CD4-positive, CD25-positive, alpha-beta regulatory T cell (primary cell): ENCODE data around the gene ASB1. TPM values are rescaled to one million over a fixed set of nuclear protein-coding genes. Genes with fewer than 3 reads are reported as not detected.

ENCODE experiments used
- ATAC-seq, 2 donors: fragments of 150-1000 bp; cut with Tn5 transposase; one replicate each; pipeline ENCODE4 v1.10.0; 2021; ENCODE audit warnings: low read depth in 2 of 2, moderate number of reproducible peaks in 2 of 2, moderate library complexity in 1 of 2
- DNase-seq, 3 donors: peaks; one replicate each; pipeline versions ENCODE4 v3.0.0 to v3.0.0-alpha.2; 2012 to 2022; ENCODE audit warnings: mixed read lengths in 1 of 3
- H3K27ac ChIP-seq: one replicate; pipeline ENCODE4 v1.7.0; 2013; ENCODE audit warnings: mild to moderate bottlenecking, low read length; ENCODE audit not compliant: insufficient read depth, poor library complexity, severe bottlenecking
- H3K27me3 ChIP-seq: one replicate; pipeline ENCODE4 v1.7.0; 2013; ENCODE audit warnings: low read length; ENCODE audit not compliant: control insufficient read depth, insufficient read depth
- H3K36me3 ChIP-seq: one replicate; pipeline ENCODE4 v1.7.0; 2013; ENCODE audit warnings: mild to moderate bottlenecking, low read length, moderate library complexity; ENCODE audit not compliant: control insufficient read depth, insufficient read depth
- H3K4me1 ChIP-seq: 2 replicates; pipeline ENCODE4 v1.7.0; 2013; ENCODE audit warnings: mild to moderate bottlenecking, low read length; ENCODE audit not compliant: insufficient read depth, control insufficient read depth, poor library complexity, severe bottlenecking
- H3K4me3 ChIP-seq: one replicate; pipeline ENCODE4 v1.7.0; 2013; ENCODE audit warnings: low read depth, mild to moderate bottlenecking, low read length, moderate library complexity
- H3K9me3 ChIP-seq, 2 experiments: 1 replicate in 1 of 2; 2 replicates in 1 of 2; pipeline ENCODE4 v1.7.0; 2013; ENCODE audit warnings: low read length in 2 of 2, mild to moderate bottlenecking in 1 of 2, moderate library complexity in 1 of 2; ENCODE audit not compliant: control insufficient read depth in 2 of 2
- H3K27ac Mint-ChIP-seq, 3 donors: one replicate each; pipeline ENCODE4 v1.8.0; 2020 to 2022; ENCODE audit warnings: mild to moderate bottlenecking in 3 of 3, mixed read lengths in 3 of 3, moderate library complexity in 2 of 3
- H3K27me3 Mint-ChIP-seq: one replicate; pipeline ENCODE4 v1.8.0; 2022; ENCODE audit warnings: mild to moderate bottlenecking, mixed read lengths
- H3K36me3 Mint-ChIP-seq: one replicate; pipeline ENCODE4 v1.8.0; 2020; ENCODE audit warnings: mixed read lengths
- H3K4me1 Mint-ChIP-seq, 4 donors: one replicate each; pipeline ENCODE4 v1.8.0; 2020 to 2022; ENCODE audit warnings: mixed read lengths in 4 of 4, mild to moderate bottlenecking in 1 of 4
- H3K4me3 Mint-ChIP-seq, 4 donors: one replicate each; pipeline ENCODE4 v1.8.0; 2020 to 2022; ENCODE audit warnings: mild to moderate bottlenecking in 4 of 4, mixed read lengths in 4 of 4, moderate library complexity in 3 of 4
- H3K9me3 Mint-ChIP-seq, 7 donors: one replicate each; pipeline ENCODE4 v1.8.0; 2020 to 2022; ENCODE audit warnings: mixed read lengths in 7 of 7, mild to moderate bottlenecking in 3 of 7, moderate library complexity in 2 of 7
- polyA plus RNA-seq, 4 donors: library from polyadenylated mRNA; unstranded; fragments of 300-500 nt; fragmentation: Illumina TruSeq; gene quantifications; one replicate each; pipeline ENCODE4 v1.2.3, GENCODE V29; 2021
- total RNA-seq: library from RNA; stranded (reverse); gene quantifications from one replicate; pipeline ENCODE4 v1.2.3, GENCODE V29; 2022

Gene ASB1
- total and polyA plus RNA-seq, 5 donors from 2014 or later, result 17.6 to 23.0 (median 21.7) TPM

DNA sequence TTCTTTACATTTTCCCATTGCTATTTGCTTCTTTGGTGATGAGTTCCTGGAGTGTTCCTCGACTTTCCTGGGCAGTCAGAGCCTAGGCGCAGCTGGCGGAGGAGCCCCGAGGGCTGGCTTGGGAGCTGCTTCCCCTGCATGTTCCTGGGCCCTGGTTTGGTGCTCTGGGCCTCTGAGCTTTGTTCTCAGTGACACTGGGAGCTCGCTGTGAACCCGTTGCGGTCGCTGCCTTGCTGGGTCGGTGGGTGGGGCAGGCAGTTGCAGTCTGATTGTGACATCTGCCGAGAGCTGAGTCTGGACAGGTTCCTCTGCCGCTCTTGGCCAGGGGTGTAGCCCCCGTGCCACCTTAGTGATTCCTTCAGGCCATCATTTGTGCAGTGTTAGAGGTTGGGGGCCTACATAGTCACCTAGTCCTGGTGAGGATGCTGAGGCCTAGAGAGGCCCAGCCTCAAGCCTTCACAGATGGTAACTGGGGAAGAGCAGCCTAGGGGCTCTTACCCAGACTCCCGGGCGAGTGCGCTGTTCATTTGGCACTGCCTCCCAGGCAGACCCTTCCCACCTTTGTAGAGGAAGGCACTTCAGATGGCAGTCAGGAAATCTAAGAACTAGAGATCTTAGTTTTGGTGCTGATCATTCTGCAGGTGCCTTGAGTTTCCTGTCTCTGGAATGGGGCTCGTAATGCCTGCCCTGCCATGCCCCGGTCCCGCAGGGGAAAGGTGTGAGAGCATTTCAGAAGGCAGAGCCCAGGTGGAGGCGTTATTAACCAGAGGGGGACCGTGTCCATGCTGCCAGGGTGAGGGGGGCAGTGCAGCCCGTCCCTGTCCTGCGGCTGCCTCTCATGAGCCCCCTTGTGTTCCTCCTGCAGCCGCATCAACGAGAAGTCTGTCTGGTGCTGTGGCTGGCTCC is 8.4 kb downstream of the ASB1 start:
- no peak overlapping the region for H3K4me3 ChIP-seq
- no peak for ATAC-seq
- Mint-ChIP-seq H3K9me3 (peaks cover 0 to 3% (median 0%) of the 10 kb centered on the region in 7 donors), H3K27me3 (no peaks in the 10 kb centered on the region), H3K27ac (peak overlapping the region in 1 of 3 donors; percentile 35), H3K4me1 (peaks cover 34 to 80% (median 48%) of the 10 kb centered on the region in 4 donors), H3K36me3 (peaks cover 58% of the 10 kb centered on the region), H3K4me3 (no peak overlapping the region)
- no peaks in the 10 kb centered on the region for H3K27me3 ChIP-seq
- H3K4me1 ChIP-seq, result peaks cover 12% of the 10 kb centered on the region
- no peak for DNase-seq
- no peak overlapping the region for H3K27ac ChIP-seq
- no peaks in the 10 kb centered on the region for H3K9me3 ChIP-seq
- H3K36me3 ChIP-seq, result peaks cover 56% of the 10 kb centered on the region

DNA sequence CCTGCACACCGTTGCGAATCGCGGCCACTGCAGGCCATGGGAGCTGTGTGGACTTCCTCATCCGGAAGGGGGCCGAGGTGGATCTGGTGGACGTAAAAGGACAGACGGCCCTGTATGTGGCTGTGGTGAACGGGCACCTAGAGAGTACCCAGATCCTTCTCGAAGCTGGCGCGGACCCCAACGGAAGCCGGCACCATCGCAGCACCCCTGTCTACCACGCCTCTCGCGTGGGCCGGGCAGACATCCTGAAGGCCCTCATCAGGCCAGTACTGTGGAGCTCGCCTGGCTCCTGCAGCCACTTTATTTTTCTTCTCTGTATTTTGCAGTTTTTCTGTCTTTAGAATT is 9.0 kb downstream of the ASB1 start:
- Histone ChIP-seq H3K36me3 (peaks cover 53% of the 10 kb centered on the region), H3K27ac (no peak overlapping the region), H3K9me3 (no peaks in the 10 kb centered on the region), H3K4me1 (peaks cover 13% of the 10 kb centered on the region), H3K4me3 (no peak overlapping the region), H3K27me3 (no peaks in the 10 kb centered on the region)
- no peak for DNase-seq
- Mint-ChIP-seq H3K27ac (no peak overlapping the region), H3K9me3 (no peaks in the 10 kb centered on the region), H3K36me3 (peaks cover 58% of the 10 kb centered on the region), H3K4me3 (no peak overlapping the region), H3K27me3 (no peaks in the 10 kb centered on the region), H3K4me1 (peaks cover 34 to 80% (median 48%) of the 10 kb centered on the region in 4 donors)
- ATAC-seq, result no peak

DNA sequence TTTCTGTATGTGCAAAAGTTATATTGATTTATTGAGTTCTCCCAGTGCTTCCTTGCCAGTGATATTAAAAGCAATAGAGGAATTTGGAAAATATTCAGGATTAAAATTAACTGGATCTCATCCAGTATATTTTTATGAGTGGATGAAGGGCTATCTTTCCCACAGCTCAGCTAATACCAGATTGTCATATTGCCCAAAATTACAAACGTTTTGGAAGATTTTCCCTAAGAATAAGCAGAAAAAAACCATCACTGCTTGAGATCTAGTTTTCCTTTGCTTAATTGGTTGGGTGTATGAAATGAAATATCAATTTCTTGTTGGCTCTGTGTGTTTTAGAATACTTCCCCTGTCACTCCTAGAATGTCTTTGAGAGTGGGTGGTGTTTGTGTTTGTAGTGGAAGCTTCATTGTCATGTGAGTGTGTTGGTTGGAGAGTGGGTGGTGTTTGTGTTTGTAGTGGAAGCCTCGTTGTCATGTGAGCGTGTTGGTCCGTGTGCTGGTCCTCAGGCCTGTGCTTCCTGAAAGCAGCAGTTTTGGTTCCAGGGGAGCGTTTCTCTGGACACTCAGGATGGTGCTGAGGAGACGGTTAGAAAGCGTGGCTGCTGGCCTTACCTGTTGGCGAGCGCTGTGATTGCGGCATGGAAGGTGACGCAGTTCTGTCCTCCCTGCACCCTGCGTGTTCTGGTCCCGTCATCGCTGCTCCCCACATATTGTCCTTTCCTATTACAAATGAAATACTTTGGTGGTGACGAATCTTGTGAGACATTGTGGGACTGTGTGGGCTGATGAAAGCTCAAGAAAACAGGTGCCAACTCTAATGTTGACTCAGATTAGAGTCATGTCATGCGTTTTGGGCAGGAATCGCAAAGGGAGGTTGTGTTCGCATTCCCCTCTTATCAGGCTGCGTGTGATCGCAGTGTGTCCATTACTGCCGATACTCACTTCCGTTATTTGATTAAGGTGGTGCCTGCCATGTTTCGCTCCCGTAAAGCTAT is 12.4 kb downstream of the ASB1 start:
- peaks cover 13% of the 10 kb centered on the region for H3K4me1 ChIP-seq
- DNase-seq (peak in 2 of 3 donors; percentile 10 to 36), ATAC-seq (peak in 1 of 2 donors; percentile 52)
- no peaks in the 10 kb centered on the region for H3K9me3 Mint-ChIP-seq
- H3K27me3 Mint-ChIP-seq, result no peaks in the 10 kb centered on the region
- H3K27me3 ChIP-seq, result no peaks in the 10 kb centered on the region
- H3K27ac Mint-ChIP-seq, result peak overlapping the region; percentile 54 to 86 (median 81)
- no peak overlapping the region for H3K27ac ChIP-seq
- peaks cover 59% of the 10 kb centered on the region for H3K36me3 Mint-ChIP-seq
- peak overlapping the region; percentile 17 to 80 (median 74) for H3K4me3 Mint-ChIP-seq
- H3K9me3 ChIP-seq, result no peaks in the 10 kb centered on the region
- H3K4me3 ChIP-seq, result peak overlapping the region; percentile 84
- peaks cover 29 to 78% (median 48%) of the 10 kb centered on the region in 4 donors for H3K4me1 Mint-ChIP-seq
- H3K36me3 ChIP-seq, result peaks cover 48% of the 10 kb centered on the region

DNA sequence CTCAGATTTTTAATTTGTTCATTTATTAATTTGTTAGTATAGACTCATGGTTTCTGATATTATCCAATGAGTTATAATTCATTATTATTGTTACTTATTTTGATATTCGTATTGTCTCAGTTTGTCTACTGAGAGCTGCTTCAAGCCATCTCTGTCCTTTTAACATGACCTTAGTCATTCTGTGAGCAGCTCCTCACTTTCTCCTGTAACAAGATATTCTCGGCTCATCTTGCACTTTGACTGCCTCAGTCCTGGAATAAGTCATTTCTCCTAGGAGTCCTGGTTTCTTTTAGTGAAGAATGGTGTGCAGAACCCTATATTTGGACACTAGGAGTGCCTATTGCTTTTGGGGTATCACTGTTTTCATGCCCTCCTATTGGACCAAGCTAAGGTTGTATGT is 13.2 kb downstream of the ASB1 start:
- DNase-seq, result no peak
- H3K4me3 Mint-ChIP-seq, result peak overlapping the region; percentile 17 to 80 (median 74)
- H3K4me1 Mint-ChIP-seq, result peaks cover 29 to 73% (median 45%) of the 10 kb centered on the region in 4 donors
- no peaks in the 10 kb centered on the region for H3K27me3 Mint-ChIP-seq
- H3K4me1 ChIP-seq, result peaks cover 13% of the 10 kb centered on the region
- H3K9me3 Mint-ChIP-seq, result no peaks in the 10 kb centered on the region
- peak overlapping the region; percentile 84 for H3K4me3 ChIP-seq
- peaks cover 48% of the 10 kb centered on the region for H3K36me3 ChIP-seq
- peak overlapping the region in 2 of 3 donors; percentile 81 to 86 for H3K27ac Mint-ChIP-seq
- peaks cover 57% of the 10 kb centered on the region for H3K36me3 Mint-ChIP-seq
- no peaks in the 10 kb centered on the region for H3K9me3 ChIP-seq
- no peaks in the 10 kb centered on the region for H3K27me3 ChIP-seq
- H3K27ac ChIP-seq, result no peak overlapping the region
- ATAC-seq, result no peak

DNA sequence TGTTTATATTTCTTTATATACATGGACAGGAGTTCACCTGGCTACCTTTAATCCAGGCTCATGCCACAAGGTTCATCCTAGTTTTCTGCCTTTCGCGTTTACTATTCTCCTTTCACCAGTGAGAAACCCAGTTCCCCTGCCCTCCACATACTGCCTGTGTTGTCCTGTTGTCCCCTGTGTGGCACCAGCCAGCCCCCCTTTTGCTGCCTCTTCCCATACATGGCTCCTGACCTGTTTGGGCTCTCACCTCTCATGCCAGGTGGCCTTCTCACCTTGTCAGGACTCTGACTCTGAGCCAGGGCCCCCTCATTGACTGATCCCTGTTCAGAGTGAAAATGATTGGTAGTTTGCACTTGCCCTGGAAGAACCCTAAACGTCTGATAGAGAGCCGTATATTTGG is 13.6 kb downstream of the ASB1 start:
- peaks cover 29 to 76% (median 45%) of the 10 kb centered on the region in 4 donors for H3K4me1 Mint-ChIP-seq
- Histone ChIP-seq H3K9me3 (no peaks in the 10 kb centered on the region), H3K4me1 (peaks cover 13% of the 10 kb centered on the region), H3K4me3 (peak overlapping the region; percentile 84), H3K27ac (no peak overlapping the region), H3K27me3 (no peaks in the 10 kb centered on the region), H3K36me3 (peaks cover 48% of the 10 kb centered on the region)
- ATAC-seq (no peak), DNase-seq (no peak)
- no peaks in the 10 kb centered on the region for H3K27me3 Mint-ChIP-seq
- H3K36me3 Mint-ChIP-seq, result peaks cover 60% of the 10 kb centered on the region
- peak overlapping the region; percentile 62 to 80 (median 74) for H3K4me3 Mint-ChIP-seq
- H3K27ac Mint-ChIP-seq, result peak overlapping the region; percentile 76 to 86 (median 81)
- H3K9me3 Mint-ChIP-seq, result no peaks in the 10 kb centered on the region

DNA sequence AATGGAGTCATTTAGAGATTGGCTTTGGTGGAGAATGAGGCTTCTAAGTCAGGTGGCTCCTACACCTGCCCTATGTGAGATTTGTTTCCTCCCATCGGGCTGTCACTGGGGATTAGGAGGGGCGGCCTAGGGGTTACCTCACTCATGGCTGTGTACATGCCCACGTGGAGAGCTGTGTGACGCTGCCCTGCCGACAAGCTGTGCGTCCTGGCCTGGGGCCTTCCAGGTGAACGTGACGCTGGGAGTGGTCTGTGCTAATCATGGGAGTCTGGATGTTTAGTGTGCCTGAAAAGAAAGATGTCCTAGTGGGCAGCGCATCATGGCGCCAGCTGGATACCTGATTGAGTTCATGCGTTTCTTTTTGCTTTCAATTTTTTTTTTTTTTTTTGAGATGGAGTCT is 14.0 kb downstream of the ASB1 start:
- H3K27ac Mint-ChIP-seq, result peak overlapping the region in 1 of 3 donors; percentile 86
- H3K36me3 Mint-ChIP-seq, result peaks cover 62% of the 10 kb centered on the region

DNA sequence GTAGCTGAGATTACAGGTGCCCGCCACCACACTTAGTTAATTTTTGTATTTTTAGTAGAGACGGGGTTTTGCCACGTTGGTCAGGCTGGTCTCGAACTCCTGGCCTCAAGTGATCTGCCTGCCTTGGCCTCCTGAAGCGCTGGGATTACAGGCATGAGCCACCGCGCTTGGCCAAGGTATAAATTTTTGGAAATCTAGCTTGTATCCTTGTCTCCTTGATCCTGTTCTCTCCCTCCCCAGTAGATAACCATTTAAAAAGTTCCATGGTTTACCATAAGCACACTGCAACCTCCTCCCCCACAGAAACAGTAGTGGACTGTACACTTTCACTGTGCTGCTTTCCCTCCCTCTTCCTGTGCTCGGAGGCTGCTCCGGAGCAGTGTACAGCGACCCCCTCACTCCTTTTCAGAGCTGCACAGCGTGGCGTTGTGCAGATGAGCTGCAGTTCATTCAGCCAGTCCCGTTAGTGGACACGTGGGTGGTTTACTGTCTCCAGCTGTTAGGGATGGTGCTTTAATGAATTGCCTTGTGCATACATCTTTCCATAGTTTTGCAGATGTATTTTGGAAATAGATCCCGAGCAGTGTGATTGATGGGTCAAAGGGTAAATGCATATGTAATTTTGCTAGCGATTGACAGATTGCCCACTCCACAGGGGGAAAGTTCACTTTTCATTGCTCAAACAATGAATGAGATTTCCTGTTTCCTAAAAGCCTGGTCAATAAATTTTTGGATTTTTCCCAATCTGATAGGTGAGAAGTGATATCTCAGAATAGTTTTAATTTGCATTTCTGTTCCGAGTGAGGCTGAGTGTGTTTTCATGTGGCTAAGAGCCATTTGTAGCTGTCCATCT is 14.8 kb downstream of the ASB1 start:
- no peak for ATAC-seq
- H3K36me3 Mint-ChIP-seq, result peaks cover 64% of the 10 kb centered on the region
- peaks cover 13% of the 10 kb centered on the region for H3K4me1 ChIP-seq
- no peaks in the 10 kb centered on the region for H3K9me3 ChIP-seq
- H3K4me3 Mint-ChIP-seq, result no peak overlapping the region
- no peak overlapping the region for H3K4me3 ChIP-seq
- H3K4me1 Mint-ChIP-seq, result peaks cover 24 to 73% (median 42%) of the 10 kb centered on the region in 4 donors
- H3K27ac Mint-ChIP-seq, result peak overlapping the region in 2 of 3 donors; percentile 74 to 86
- H3K27ac ChIP-seq, result no peak overlapping the region
- no peak for DNase-seq
- H3K9me3 Mint-ChIP-seq, result no peaks in the 10 kb centered on the region
- no peaks in the 10 kb centered on the region for H3K27me3 Mint-ChIP-seq
- H3K36me3 ChIP-seq, result peaks cover 50% of the 10 kb centered on the region
- no peaks in the 10 kb centered on the region for H3K27me3 ChIP-seq

More for the DNA sequence above, 14.0 kb downstream of the ASB1 start:
- DNase-seq (no peak), ATAC-seq (no peak)
- no peak overlapping the region for H3K4me3 ChIP-seq
- no peaks in the 10 kb centered on the region for H3K27me3 ChIP-seq
- no peak overlapping the region for H3K27ac ChIP-seq
- peaks cover 48% of the 10 kb centered on the region for H3K36me3 ChIP-seq
- Mint-ChIP-seq H3K27me3 (no peaks in the 10 kb centered on the region), H3K9me3 (no peaks in the 10 kb centered on the region), H3K4me1 (peaks cover 29 to 76% (median 45%) of the 10 kb centered on the region in 4 donors), H3K4me3 (peak overlapping the region in 2 of 4 donors; percentile 21 to 62)
- peaks cover 13% of the 10 kb centered on the region for H3K4me1 ChIP-seq
- H3K9me3 ChIP-seq, result no peaks in the 10 kb centered on the region
